Sigmoid colon (tissue), 7 donors: ENCODE data around the gene ACOX2. TPM values are rescaled to one million over a fixed set of nuclear protein-coding genes. Genes with fewer than 3 reads are reported as not detected.

Source experiments
- DNase-seq: peaks from one replicate; pipeline ENCODE4 v3.0.0-alpha.2; 2019
- H3K27ac ChIP-seq, 4 donors: fragments of 200-600 bp; sonication (generic); one replicate each; pipeline ENCODE4 v1.5.1; 2016 to 2019; ENCODE audit warnings: mild to moderate bottlenecking in 1 of 4
- H3K27me3 ChIP-seq, 3 donors: fragments of 200-600 bp; sonication (generic); one replicate each; pipeline ENCODE4 v1.5.1; 2019; ENCODE audit warnings: mild to moderate bottlenecking in 1 of 3
- H3K36me3 ChIP-seq, 4 donors: fragments of 200-600 bp; sonication (generic); one replicate each; pipeline ENCODE4 v1.5.1; 2016 to 2019
- H3K4me1 ChIP-seq, 4 donors: fragments of 200-600 bp; sonication (generic); one replicate each; pipeline ENCODE4 v1.5.1; 2017 to 2019
- H3K4me3 ChIP-seq, 4 donors: fragments of 200-600 bp; sonication (generic); one replicate each; pipeline ENCODE4 v1.5.1; 2017 to 2019; ENCODE audit warnings: mild to moderate bottlenecking in 2 of 4, moderate library complexity in 1 of 4
- H3K9me3 ChIP-seq, 4 donors: fragments of 200-600 bp in 3 of 4; sonication (generic) in 3 of 4; one replicate each; pipeline versions ENCODE4 v1.5.1 to v1.6.1; 2013 to 2019
- EP300 ChIP-seq, 4 donors: sonication (generic); formaldehyde crosslinking; IDR thresholded peaks; one replicate each; pipeline ENCODE4 v1.6.1; 2017; ENCODE audit warnings: antibody characterized with exemption in 4 of 4
- POLR2A ChIP-seq, 2 donors: fragments of 450-650 bp; IDR thresholded peaks; one replicate each; pipeline ENCODE4 v1.6.1; 2016; ENCODE audit warnings: antibody characterized with exemption in 2 of 2, mild to moderate bottlenecking in 2 of 2, moderate library complexity in 2 of 2
- POLR2AphosphoS5 ChIP-seq, 4 donors: sonication (generic); formaldehyde crosslinking; IDR thresholded peaks; one replicate each; pipeline ENCODE4 v1.6.1; 2017; ENCODE audit warnings: antibody characterized with exemption in 4 of 4
- WGBS, 2 donors: extraction: QIAGEN DNeasy Blood & Tissue Kit; methylation state at CpG; one replicate each; pipeline ENCODE4 v1.1.7; 2013; 5-methylcytosine and 5-hydroxymethylcytosine counted together
- intact Hi-C: fragments of 100-400 bp; cut with DNase I; formaldehyde crosslinking; loops from one replicate; pipeline ENCODE4 v1.15.1; 2023
- polyA plus RNA-seq, 3 donors: library from polyadenylated mRNA; stranded (reverse); fragments of 200-250 nt; gene quantifications; one replicate each; pipeline ENCODE4 v1.2.3, GENCODE V29; 2013
- total RNA-seq, 4 donors: library from RNA; depleted of rRNA; stranded (reverse); fragments of >200 nt; gene quantifications; one replicate each; pipeline ENCODE4 v1.1.0, GENCODE V29; 2016
- TF ChIP-seq, protein P1 (sequence below), 4 experiments: fragments of 450-650 bp in 3 of 4; fragments of 200-600 bp in 1 of 4; IDR thresholded peaks; one replicate each; pipeline ENCODE4 v1.5.1; 2016 to 2019; ENCODE audit warnings: antibody characterized with exemption in 4 of 4, mild to moderate bottlenecking in 3 of 4, moderate library complexity in 2 of 4
- donor health status: healthy with polysubstance abuse.
- donor health status: Bipolar disorder and iron deficiency.
- donor health status: healthy.

The ACOX2 gene
- total and polyA plus RNA-seq, 7 donors, result 6.9 to 35.8 (median 26.0) TPM

DNA sequence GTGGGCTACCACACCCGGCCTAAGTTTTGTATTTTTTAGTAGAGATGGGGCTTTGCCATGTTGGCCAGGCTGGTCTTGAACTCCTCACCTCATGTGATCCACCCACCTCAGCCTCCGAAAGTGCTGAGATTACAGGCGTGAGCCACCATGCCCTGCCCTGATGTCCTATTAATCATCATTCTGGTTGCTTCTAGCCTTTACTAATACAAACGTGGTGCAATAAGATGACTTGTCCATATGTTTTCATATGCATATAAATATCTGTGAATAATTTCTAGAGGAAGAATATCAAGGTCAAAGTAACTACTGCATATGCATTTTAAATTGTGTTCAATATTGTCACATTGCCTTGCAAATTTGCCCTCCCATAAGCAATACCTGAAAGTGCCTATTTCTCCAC is 77.8 kb downstream of the ACOX2 start:
- DNase-seq, result no peak
- Histone ChIP-seq H3K4me3 (no peak overlapping the region), H3K9me3 (peaks cover 0 to 6% (median 1%) of the 10 kb centered on the region in 4 donors), H3K27ac (no peak overlapping the region), H3K27me3 (no peaks in the 10 kb centered on the region), H3K36me3 (no peaks in the 10 kb centered on the region), H3K4me1 (peaks cover 0 to 13% (median 7%) of the 10 kb centered on the region in 4 donors)
- no peak for TF ChIP-seq POLR2A (IDR thresholded peaks at IDR 0.05)
- no peak for TF ChIP-seq EP300 (IDR thresholded peaks at IDR 0.05)
- TF ChIP-seq POLR2AphosphoS5 (IDR thresholded peaks at IDR 0.05), result no peak
- TF ChIP-seq, protein P1, sequence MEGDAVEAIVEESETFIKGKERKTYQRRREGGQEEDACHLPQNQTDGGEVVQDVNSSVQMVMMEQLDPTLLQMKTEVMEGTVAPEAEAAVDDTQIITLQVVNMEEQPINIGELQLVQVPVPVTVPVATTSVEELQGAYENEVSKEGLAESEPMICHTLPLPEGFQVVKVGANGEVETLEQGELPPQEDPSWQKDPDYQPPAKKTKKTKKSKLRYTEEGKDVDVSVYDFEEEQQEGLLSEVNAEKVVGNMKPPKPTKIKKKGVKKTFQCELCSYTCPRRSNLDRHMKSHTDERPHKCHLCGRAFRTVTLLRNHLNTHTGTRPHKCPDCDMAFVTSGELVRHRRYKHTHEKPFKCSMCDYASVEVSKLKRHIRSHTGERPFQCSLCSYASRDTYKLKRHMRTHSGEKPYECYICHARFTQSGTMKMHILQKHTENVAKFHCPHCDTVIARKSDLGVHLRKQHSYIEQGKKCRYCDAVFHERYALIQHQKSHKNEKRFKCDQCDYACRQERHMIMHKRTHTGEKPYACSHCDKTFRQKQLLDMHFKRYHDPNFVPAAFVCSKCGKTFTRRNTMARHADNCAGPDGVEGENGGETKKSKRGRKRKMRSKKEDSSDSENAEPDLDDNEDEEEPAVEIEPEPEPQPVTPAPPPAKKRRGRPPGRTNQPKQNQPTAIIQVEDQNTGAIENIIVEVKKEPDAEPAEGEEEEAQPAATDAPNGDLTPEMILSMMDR (IDR thresholded peaks at IDR 0.05), result no peak
- intact Hi-C loops, result no loop called here
- WGBS, 2 donors, result 78 to 90% methylated on average over 4 of the region's 4 CpGs

Other genes starting within 250 kb of the ACOX2 start
- gene RPP14, start 230.9 kb downstream of the ACOX2 start, total RNA-seq, result 10 to 100 TPM; 10.8 to 16.7 (median 13.8) TPM
- 10 to 100 TPM; 12.1 to 16.6 (median 15.6) TPM for gene RPP14, start 230.9 kb downstream of the ACOX2 start, polyA plus RNA-seq
- 10 to 100 TPM in 3 of 4 donors, 1 to 10 TPM in 1; 6.9 to 20.8 (median 12.5) TPM for gene HTD2, start 230.7 kb downstream of the ACOX2 start, total RNA-seq
- 10 to 100 TPM in 1 of 3 donors, 1 to 10 TPM in 2; 7.0 to 15.0 (median 7.2) TPM for gene HTD2, start 230.7 kb downstream of the ACOX2 start, polyA plus RNA-seq
- gene PXK, start 204.3 kb downstream of the ACOX2 start, total RNA-seq, result 10 to 100 TPM; 30.3 to 58.7 (median 50.5) TPM
- gene PXK, start 204.3 kb downstream of the ACOX2 start, polyA plus RNA-seq, result 10 to 100 TPM in 1 of 3 donors, 1 to 10 TPM in 2; 6.9 to 16.4 (median 8.4) TPM
- 100 to 1,000 TPM in 2 of 4 donors, 10 to 100 TPM in 2; 92.0 to 105 (median 98.9) TPM for gene PDHB, start 103.4 kb downstream of the ACOX2 start, total RNA-seq
- gene PDHB, start 103.4 kb downstream of the ACOX2 start, polyA plus RNA-seq, result 100 to 1,000 TPM in 2 of 3 donors, 10 to 100 TPM in 1; 69.4 to 120 (median 111) TPM
- gene KCTD6, start 45.1 kb downstream of the ACOX2 start, total RNA-seq, result 10 to 100 TPM; 11.0 to 25.3 (median 17.7) TPM
- gene KCTD6, start 45.1 kb downstream of the ACOX2 start, polyA plus RNA-seq, result 10 to 100 TPM in 1 of 3 donors, 1 to 10 TPM in 2; 4.6 to 12.0 (median 6.0) TPM
- 10 to 100 TPM; 26.3 to 56.7 (median 33.9) TPM for gene FAM107A, start 40.2 kb upstream of the ACOX2 start, total RNA-seq
- 10 to 100 TPM; 10.9 to 36.6 (median 18.1) TPM for gene FAM107A, start 40.2 kb upstream of the ACOX2 start, polyA plus RNA-seq
- 1 to 10 TPM in 1 of 4 donors, under 1 TPM in 1, not detected in 2; 0.36 to 1.7 TPM for gene FAM3D, start 129.6 kb upstream of the ACOX2 start, total RNA-seq
- gene FAM3D, start 129.6 kb upstream of the ACOX2 start, polyA plus RNA-seq, result 100 to 1,000 TPM; 215 to 477 (median 356) TPM